ENCODE data around the gene RPL39L. TPM values are rescaled to one million over a fixed set of nuclear protein-coding genes. Genes with fewer than 3 reads are reported as not detected.

Gene RPL39L
- total and polyA plus RNA-seq, 2 of the 4 experiments (the other 2 are of a cell fraction): 18.1 to 34.6 TPM

- H3K56ac ChIP-seq (ENCODE audit: extremely low read depth, insufficient read depth, low read length): no peak overlapping the region
- 0 out of 2 replicates have a peak, but pooled peaks cover 1% of the 10 kb centered on the region for H3K27me3 ChIP-seq (ENCODE audit: control insufficient read depth, insufficient read depth, low read length)
- H3K23ac ChIP-seq (ENCODE audit: low read depth, low read length): no peak overlapping the region
- H3K9me3 ChIP-seq (ENCODE audit: control insufficient read depth, insufficient read depth, low read length): no peaks in the 10 kb centered on the region
- H2AFZ ChIP-seq (replicated peaks; ENCODE audit: low read length, poor library complexity): no peak overlapping the region
- no TSS peak for BruUV-seq (replicated peaks)
- H4K8ac ChIP-seq (ENCODE audit: low read depth in 2 of 2, low read length in 2 of 2): no peak overlapping the region
- dilution Hi-C loops (cut with HindIII; ENCODE audit: low sequenced_read_pairs, unreplicated experiment) (no loop called here), intact Hi-C loops (cut with micrococcal nuclease) (no loop called here), in situ Hi-C loops (cut with MboI; ENCODE audit: low sequenced_read_pairs) (no loop called here)
- H4K5ac ChIP-seq (ENCODE audit: low read depth, low read length): no peak overlapping the region
- H3K9me1 ChIP-seq (ENCODE audit: insufficient read depth, low read length): no peaks in the 10 kb centered on the region; the same call in 1 of the 2 replicates
- H3K4me2 ChIP-seq (ENCODE audit: low read depth, low read length): no peak overlapping the region
- H2BK5ac ChIP-seq (ENCODE audit: low read depth, low read length, poor library complexity, severe bottlenecking): no peak overlapping the region
- no peak overlapping the region for H2BK120ac ChIP-seq (ENCODE audit: low read depth, low read length)
- no peak overlapping the region for H3K4me3 ChIP-seq (ENCODE audit: insufficient read depth, low read depth, low read length)
- WGBS, 2 experiments (ENCODE audit: extremely low coverage in 2 of 2, insufficient read length in 1 of 2): no CpG with 5 or more reads among the region's 4 CpGs
- no peak overlapping the region for H3K9ac ChIP-seq (ENCODE audit: low read depth, low read length)
- H4K91ac ChIP-seq (ENCODE audit: insufficient read depth, low read depth, low read length): no peak overlapping the region
- ChIA-PET POLR2A (ENCODE audit: unreplicated experiment) (interaction anchor here (0.6 kb wide), 1 partner anchor 182 kb away, joined by 5 read pairs; no protein-coding TSS in a partner anchor), CTCF (interaction anchor here (1.0 kb wide), 1 partner anchor 28 kb away, joined by 5 read pairs; no protein-coding TSS in a partner anchor)
- no peaks in the 10 kb centered on the region for H3K4me1 ChIP-seq (ENCODE audit: control insufficient read depth, insufficient read depth, low read length)
- H2BK20ac ChIP-seq (ENCODE audit: low read depth, low read length): no peak overlapping the region
- no peak overlapping the region for H2AK9ac ChIP-seq (replicated peaks; ENCODE audit: low read depth, low read length, poor library complexity)
- H4K20me1 ChIP-seq (ENCODE audit: insufficient read depth, low read length): no peaks in the 10 kb centered on the region
- H2AK5ac ChIP-seq (ENCODE audit: low read depth, low read length): no peak overlapping the region
- no peaks in the 10 kb centered on the region for H3K36me3 ChIP-seq (ENCODE audit: control insufficient read depth, insufficient read depth, low read length)
- no peak overlapping the region for H3K14ac ChIP-seq (replicated peaks; ENCODE audit: low read depth, low read length)
- peak; percentile 74 for DNase-seq
- no peak for ATAC-seq (ENCODE audit: low read depth)
- peaks cover 10 to 35% of the 10 kb centered on the region in 2 experiments for H3K79me1 ChIP-seq (ENCODE audit: low read depth in 1 of 2, low read length in 2 of 2)
- no peak for TF ChIP-seq MAFK (IDR thresholded peaks at IDR 0.05; ENCODE audit: low read depth, low read length)
- TF ChIP-seq USF2 (IDR thresholded peaks at IDR 0.05; ENCODE audit: low read depth, low read length): no peak
- TF ChIP-seq MAZ (IDR thresholded peaks at IDR 0.05; ENCODE audit: borderline replicate concordance, low read depth, low read length): no peak
- peak; percentile 63 for TF ChIP-seq CEBPB (IDR thresholded peaks at IDR 0.05; ENCODE audit: low read depth, low read length)
- no peak overlapping the region for H3K18ac ChIP-seq (ENCODE audit: low read depth, low read length)
- no peak overlapping the region for H2BK15ac ChIP-seq (ENCODE audit: low read depth, low read length)
- no peak overlapping the region for H3K27ac ChIP-seq (ENCODE audit: insufficient read depth, low read length)
- no peak overlapping the region for H3K4ac ChIP-seq (ENCODE audit: low read depth, low read length)
Measured at GRCh38 chr3:187136936-187137335, 2.4 kb downstream of the RPL39L start.

All from IMR-90 (cell line).